ENCODE data around the gene LRRC51. TPM values are rescaled to one million over a fixed set of nuclear protein-coding genes. Genes with fewer than 3 reads are reported as not detected.
A peak's percentile ranks its signal among the peaks of the same experiment; 100 is the strongest.

Gene LRRC51
- 3.0 to 5.2 TPM (median 4.3 TPM) in 3 replicates for total RNA-seq

DNA sequence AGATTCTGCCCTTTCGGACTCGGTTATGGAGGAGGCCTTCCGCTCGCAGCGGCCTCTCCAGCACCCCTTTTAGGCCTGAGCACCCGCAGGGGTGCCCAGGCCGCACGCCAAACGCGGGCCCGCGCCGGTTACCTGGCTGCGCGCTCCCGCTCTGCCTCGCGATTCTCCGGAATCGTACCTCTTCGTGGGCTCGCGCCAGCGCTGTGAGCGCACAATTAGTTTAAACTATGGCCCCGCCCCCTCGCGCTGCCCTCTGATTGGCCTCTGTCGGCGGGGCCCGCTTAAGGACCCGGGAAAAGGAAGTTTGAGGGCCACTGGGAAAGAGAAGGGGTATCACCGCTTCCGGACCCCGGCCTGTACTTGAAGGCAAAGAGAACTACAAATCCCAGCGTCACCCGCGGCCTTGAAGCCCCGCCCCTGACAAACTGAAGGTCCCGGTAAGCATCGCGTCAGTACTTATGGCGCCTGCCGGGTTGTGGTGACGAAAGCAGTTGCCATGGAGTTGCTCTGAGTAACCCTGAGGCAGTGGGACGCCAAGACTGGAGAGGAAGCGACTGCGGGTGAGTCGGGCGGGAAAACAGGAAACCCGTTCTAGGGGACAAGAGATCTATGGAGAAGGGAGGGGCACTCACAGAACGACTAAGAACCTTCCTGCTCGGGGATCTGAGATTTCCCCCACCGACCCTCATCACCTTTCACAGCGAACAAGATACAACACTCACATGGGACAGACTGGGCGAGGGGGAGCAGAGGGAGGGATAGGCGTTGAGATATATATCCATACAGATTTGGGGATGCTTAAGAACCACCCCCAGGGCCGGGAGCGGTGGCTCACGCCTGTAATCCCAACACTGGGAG is at the start of gene LRRC51, which contains the start of gene NUMA1:
Gene LRRC51, plus strand, starts transcription at position 525 of the 858 bp plus-strand sequence. CDS start 8,234 bp downstream, outside the sequence.
Gene NUMA1, minus strand, starts transcription at position 217 of the 858 bp plus-strand sequence. CDS start 44,599 bp downstream, outside the sequence.
- peak; percentile 97 to 98 for DNase-seq (ENCODE audit: low spot score in 2 of 2, unreplicated experiment in 2 of 2)
- Mint-ChIP-seq H3K27me3 (ENCODE audit: low read depth) (no peaks in the 10 kb centered on the region), H3K36me3 (no peaks in the 10 kb centered on the region), H3K9me3 (no peaks in the 10 kb centered on the region), H3K4me3 (peak within 1 kb of the TSS; percentile 97), H3K4me1 (peaks cover 42% of the 10 kb centered on the region), H3K27ac (peak within 1 kb of the TSS; percentile 97)
- no peak for TF ChIP-seq CTCF (IDR thresholded peaks at IDR 0.05; ENCODE audit: unreplicated experiment)

GRCh38 chr11:72036687-72037086 is 44.0 kb upstream of the LRRC51 start:
- Mint-ChIP-seq H3K4me1 (peaks cover 7% of the 10 kb centered on the region), H3K27me3 (ENCODE audit: low read depth) (no peaks in the 10 kb centered on the region), H3K36me3 (peaks cover 14% of the 10 kb centered on the region), H3K4me3 (no peak overlapping the region), H3K9me3 (no peaks in the 10 kb centered on the region), H3K27ac (peak overlapping the region; percentile 18)
- DNase-seq (ENCODE audit: low spot score in 2 of 2, unreplicated experiment in 2 of 2), result no peak
- TF ChIP-seq CTCF (IDR thresholded peaks at IDR 0.05; ENCODE audit: unreplicated experiment), result no peak

DNA sequence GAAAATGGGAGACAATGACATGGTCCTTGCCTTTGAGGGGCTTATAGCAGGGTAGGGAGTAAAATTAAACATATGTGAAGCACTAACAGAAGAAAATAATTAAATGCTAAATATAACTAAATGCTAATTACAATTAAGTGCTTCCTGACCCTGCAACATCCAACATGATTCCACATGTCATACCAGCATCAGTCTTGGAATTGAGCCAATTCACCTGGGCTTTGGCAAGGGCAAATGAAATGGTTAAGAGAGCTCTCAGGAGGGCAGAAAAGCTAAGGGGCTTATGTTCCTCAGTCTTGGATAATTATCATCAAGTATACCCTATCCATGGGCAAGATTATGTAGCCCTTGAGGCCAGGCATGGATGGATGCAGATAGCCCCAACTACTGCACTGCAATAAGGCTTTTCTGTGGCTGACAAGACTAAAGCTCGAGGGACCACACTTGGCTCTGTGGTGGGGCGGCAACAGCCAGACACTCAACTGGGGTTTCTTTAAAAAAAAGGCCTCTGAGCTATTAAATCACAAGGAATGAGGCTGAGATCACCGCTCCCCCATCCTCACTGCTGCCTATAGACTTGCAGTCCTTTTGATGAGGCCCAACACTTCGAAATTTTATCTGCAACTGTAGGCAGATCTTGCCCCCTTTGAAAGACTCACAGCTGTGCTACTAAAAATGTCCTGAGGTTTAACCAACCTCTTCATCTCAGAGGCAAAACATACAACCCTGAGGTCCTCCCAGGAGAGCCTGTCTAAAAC is 42.9 kb upstream of the LRRC51 start:
- no peak for TF ChIP-seq CTCF (IDR thresholded peaks at IDR 0.05; ENCODE audit: unreplicated experiment)
- DNase-seq (ENCODE audit: low spot score in 2 of 2, unreplicated experiment in 2 of 2), result no peak
- Mint-ChIP-seq H3K27me3 (ENCODE audit: low read depth) (no peaks in the 10 kb centered on the region), H3K27ac (no peak overlapping the region), H3K9me3 (no peaks in the 10 kb centered on the region), H3K4me3 (no peak overlapping the region), H3K36me3 (peaks cover 14% of the 10 kb centered on the region), H3K4me1 (peaks cover 7% of the 10 kb centered on the region)

GRCh38 chr11:72038491-72038890 is 42.2 kb upstream of the LRRC51 start:
- no peak for DNase-seq (ENCODE audit: low spot score in 2 of 2, unreplicated experiment in 2 of 2)
- TF ChIP-seq CTCF (IDR thresholded peaks at IDR 0.05; ENCODE audit: unreplicated experiment), result no peak
- Mint-ChIP-seq H3K27ac (no peak overlapping the region), H3K36me3 (peaks cover 14% of the 10 kb centered on the region), H3K27me3 (ENCODE audit: low read depth) (no peaks in the 10 kb centered on the region), H3K4me1 (peaks cover 7% of the 10 kb centered on the region), H3K9me3 (no peaks in the 10 kb centered on the region), H3K4me3 (no peak overlapping the region)

GRCh38 chr11:72039031-72039855 is 41.4 kb upstream of the LRRC51 start:
- Mint-ChIP-seq H3K4me3 (no peak overlapping the region), H3K27ac (no peak overlapping the region), H3K4me1 (peaks cover 7% of the 10 kb centered on the region), H3K36me3 (peaks cover 10% of the 10 kb centered on the region), H3K27me3 (ENCODE audit: low read depth) (no peaks in the 10 kb centered on the region), H3K9me3 (no peaks in the 10 kb centered on the region)
- no peak for DNase-seq (ENCODE audit: low spot score in 2 of 2, unreplicated experiment in 2 of 2)
- TF ChIP-seq CTCF (IDR thresholded peaks at IDR 0.05; ENCODE audit: unreplicated experiment), result no peak

Measured in mesothelial cell of epicardium (in vitro differentiated cells).